ENCODE data around the gene COL4A2.
A peak's percentile ranks its signal among the peaks of the same experiment; 100 is the strongest.

COL4A2 gene

DNA sequence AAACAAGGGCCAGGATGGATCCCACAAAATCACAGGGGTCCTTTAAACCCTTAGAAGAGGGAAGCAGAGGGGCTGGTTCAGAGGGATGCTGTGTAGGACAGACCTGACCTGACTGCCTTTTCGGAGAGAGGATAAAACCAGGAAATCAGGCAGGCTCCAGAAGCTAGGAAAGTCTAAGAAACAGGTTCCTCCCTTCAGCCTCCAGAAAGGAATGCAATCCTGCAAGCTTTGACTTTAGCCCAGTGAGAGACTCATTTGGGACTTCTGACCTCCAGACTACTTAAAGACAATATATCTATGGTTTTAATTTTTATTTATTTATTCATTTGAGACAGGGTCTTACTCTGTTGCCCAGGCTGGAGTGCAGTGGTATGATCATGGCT is 249.1 kb downstream of the COL4A2 start:
- no peak for DNase-seq
- no peaks in the 10 kb centered on the region for H3K36me3 ChIP-seq (ENCODE audit: control insufficient read depth, insufficient read depth, low read length)
- H3K4me1 ChIP-seq (ENCODE audit: control insufficient read depth, insufficient read depth, low read length, poor library complexity, severe bottlenecking), result no peaks in the 10 kb centered on the region
- H3K27me3 ChIP-seq (replicated peaks; ENCODE audit: control insufficient read depth, insufficient read depth, low read length, poor library complexity, severe bottlenecking), result no peaks in the 10 kb centered on the region
- H3K4me3 ChIP-seq (ENCODE audit: insufficient read depth, low read depth, low read length, poor library complexity, severe bottlenecking), result no peak overlapping the region
- no peak overlapping the region for H3K27ac ChIP-seq (ENCODE audit: insufficient read depth, low read length, poor library complexity, severe bottlenecking)
- H3K9me3 ChIP-seq (ENCODE audit: control insufficient read depth, low read length), result no peaks in the 10 kb centered on the region

DNA sequence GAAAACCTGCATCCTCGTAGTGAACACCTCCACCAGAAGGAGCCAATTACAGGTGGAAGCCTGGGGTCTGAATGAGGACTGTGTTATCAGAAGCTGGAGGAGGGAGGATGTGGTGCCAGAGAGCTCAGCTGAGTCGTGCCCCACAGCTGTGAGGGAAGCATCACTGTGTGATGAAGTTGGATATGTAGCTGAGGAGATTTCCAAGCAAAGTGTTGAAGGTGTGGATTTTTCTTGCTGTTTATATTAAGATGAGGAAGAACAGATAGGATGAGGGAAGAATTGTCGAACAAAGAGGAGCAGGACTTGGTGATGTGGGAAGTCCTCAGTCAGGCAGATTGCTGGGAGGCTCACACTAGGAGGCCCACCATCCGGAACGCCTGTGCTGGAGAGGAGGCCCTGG is 250.0 kb downstream of the COL4A2 start:
- H3K4me3 ChIP-seq (ENCODE audit: insufficient read depth, low read depth, low read length, poor library complexity, severe bottlenecking), result no peak overlapping the region
- no peaks in the 10 kb centered on the region for H3K9me3 ChIP-seq (ENCODE audit: control insufficient read depth, low read length)
- DNase-seq, result no peak
- no peaks in the 10 kb centered on the region for H3K27me3 ChIP-seq (replicated peaks; ENCODE audit: control insufficient read depth, insufficient read depth, low read length, poor library complexity, severe bottlenecking)
- no peaks in the 10 kb centered on the region for H3K36me3 ChIP-seq (ENCODE audit: control insufficient read depth, insufficient read depth, low read length)
- H3K4me1 ChIP-seq (ENCODE audit: control insufficient read depth, insufficient read depth, low read length, poor library complexity, severe bottlenecking), result peaks cover 2% of the 10 kb centered on the region
- H3K27ac ChIP-seq (ENCODE audit: insufficient read depth, low read length, poor library complexity, severe bottlenecking), result no peak overlapping the region

DNA sequence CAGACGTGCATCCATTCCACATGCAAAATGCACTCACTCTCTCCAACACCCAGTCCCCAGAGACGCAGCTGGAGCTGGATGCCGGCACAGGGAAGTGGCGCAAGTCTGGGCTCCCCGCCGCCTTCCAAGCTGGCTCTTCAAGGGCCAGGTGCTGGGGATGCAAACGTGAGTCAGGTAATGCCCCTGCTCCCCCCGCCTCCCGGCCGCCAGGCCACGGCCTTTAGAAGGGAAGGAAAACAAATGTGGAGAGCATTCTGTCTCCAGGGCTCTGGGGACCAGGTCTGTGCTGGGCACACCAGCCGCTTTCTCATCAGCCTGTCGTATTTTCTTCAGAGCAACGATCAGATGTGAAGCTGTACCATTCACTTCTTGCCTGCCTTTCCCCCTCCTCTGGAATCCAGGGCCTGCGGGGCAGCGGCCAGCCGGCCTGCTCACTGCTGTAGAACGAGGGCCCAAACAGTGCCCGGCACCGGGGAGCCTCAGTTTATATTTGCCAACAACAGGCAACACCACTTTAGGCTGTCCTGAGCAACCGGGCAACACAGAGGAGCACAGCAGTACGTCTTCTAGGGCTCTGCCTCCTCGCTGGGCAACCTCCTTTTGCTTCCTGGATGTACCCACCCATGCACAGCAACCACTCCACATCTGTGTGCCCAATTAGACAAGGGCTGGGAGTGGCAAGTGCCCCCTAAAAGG is 250.7 kb downstream of the COL4A2 start:
- no peaks in the 10 kb centered on the region for H3K36me3 ChIP-seq (ENCODE audit: control insufficient read depth, insufficient read depth, low read length)
- DNase-seq, result no peak

DNA sequence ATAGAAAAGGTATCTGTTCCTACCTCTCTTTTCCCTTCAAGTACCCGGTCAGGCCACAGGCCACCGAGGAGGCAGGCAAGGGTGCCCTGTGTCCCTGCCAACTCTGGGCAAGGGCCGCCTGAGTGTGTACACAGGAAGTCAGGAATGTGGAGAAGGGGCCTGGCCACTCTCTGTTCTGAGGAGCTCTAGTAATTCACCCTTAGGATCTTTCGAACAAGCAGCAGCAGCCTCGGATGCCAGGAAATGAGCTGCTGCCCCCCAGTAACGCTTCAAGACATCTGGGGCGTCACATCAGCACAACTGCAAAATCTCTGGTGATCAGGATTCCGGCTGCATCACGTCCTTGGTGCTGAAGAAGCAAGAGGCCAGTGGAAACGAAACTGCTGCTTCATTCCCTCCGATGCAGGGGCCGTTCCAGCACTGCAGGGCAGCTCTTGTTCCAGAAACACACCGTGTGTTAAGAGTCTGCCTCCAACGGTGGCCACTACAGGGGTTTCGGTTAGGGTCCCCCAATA is 252.4 kb downstream of the COL4A2 start:
- H3K27ac ChIP-seq (ENCODE audit: insufficient read depth, low read length, poor library complexity, severe bottlenecking), result no peak overlapping the region
- peaks cover 5% of the 10 kb centered on the region for H3K4me1 ChIP-seq (ENCODE audit: control insufficient read depth, insufficient read depth, low read length, poor library complexity, severe bottlenecking)
- H3K36me3 ChIP-seq (ENCODE audit: control insufficient read depth, insufficient read depth, low read length), result no peaks in the 10 kb centered on the region
- H3K27me3 ChIP-seq (replicated peaks; ENCODE audit: control insufficient read depth, insufficient read depth, low read length, poor library complexity, severe bottlenecking), result no peaks in the 10 kb centered on the region
- no peaks in the 10 kb centered on the region for H3K9me3 ChIP-seq (ENCODE audit: control insufficient read depth, low read length)
- no peak for DNase-seq
- H3K4me3 ChIP-seq (ENCODE audit: insufficient read depth, low read depth, low read length, poor library complexity, severe bottlenecking), result no peak overlapping the region

More for the DNA sequence above, 250.7 kb downstream of the COL4A2 start:
- H3K27me3 ChIP-seq (replicated peaks; ENCODE audit: control insufficient read depth, insufficient read depth, low read length, poor library complexity, severe bottlenecking), result no peaks in the 10 kb centered on the region
- H3K4me3 ChIP-seq (ENCODE audit: insufficient read depth, low read depth, low read length, poor library complexity, severe bottlenecking), result no peak overlapping the region
- no peak overlapping the region for H3K27ac ChIP-seq (ENCODE audit: insufficient read depth, low read length, poor library complexity, severe bottlenecking)
- H3K9me3 ChIP-seq (ENCODE audit: control insufficient read depth, low read length), result no peaks in the 10 kb centered on the region
- H3K4me1 ChIP-seq (ENCODE audit: control insufficient read depth, insufficient read depth, low read length, poor library complexity, severe bottlenecking), result peaks cover 5% of the 10 kb centered on the region

DNA sequence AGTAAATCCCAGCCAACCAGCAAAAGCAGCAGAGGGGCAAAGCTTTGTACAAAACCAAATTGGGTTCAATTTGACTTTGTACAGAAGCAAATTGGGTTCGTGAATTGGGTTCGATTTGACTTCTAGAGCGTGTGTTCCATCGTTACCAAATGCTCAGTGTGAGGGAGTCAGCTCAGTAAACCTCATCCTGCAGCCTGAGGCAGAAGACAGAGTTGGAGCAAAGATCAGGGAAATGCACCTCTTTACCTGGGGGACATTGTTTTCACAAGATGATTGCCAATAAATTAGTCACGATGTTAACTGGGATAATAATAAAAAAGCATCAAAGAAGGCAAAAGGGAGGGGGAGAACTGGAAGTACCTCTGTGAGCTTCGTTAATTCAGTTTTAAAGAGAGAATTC is 252.9 kb downstream of the COL4A2 start:
- Histone ChIP-seq H3K4me3 (ENCODE audit: insufficient read depth, low read depth, low read length, poor library complexity, severe bottlenecking) (no peak overlapping the region), H3K9me3 (ENCODE audit: control insufficient read depth, low read length) (no peaks in the 10 kb centered on the region), H3K27ac (ENCODE audit: insufficient read depth, low read length, poor library complexity, severe bottlenecking) (no peak overlapping the region), H3K4me1 (ENCODE audit: control insufficient read depth, insufficient read depth, low read length, poor library complexity, severe bottlenecking) (peaks cover 5% of the 10 kb centered on the region), H3K36me3 (ENCODE audit: control insufficient read depth, insufficient read depth, low read length) (no peaks in the 10 kb centered on the region), H3K27me3 (replicated peaks; ENCODE audit: control insufficient read depth, insufficient read depth, low read length, poor library complexity, severe bottlenecking) (no peaks in the 10 kb centered on the region)
- no peak for DNase-seq

DNA sequence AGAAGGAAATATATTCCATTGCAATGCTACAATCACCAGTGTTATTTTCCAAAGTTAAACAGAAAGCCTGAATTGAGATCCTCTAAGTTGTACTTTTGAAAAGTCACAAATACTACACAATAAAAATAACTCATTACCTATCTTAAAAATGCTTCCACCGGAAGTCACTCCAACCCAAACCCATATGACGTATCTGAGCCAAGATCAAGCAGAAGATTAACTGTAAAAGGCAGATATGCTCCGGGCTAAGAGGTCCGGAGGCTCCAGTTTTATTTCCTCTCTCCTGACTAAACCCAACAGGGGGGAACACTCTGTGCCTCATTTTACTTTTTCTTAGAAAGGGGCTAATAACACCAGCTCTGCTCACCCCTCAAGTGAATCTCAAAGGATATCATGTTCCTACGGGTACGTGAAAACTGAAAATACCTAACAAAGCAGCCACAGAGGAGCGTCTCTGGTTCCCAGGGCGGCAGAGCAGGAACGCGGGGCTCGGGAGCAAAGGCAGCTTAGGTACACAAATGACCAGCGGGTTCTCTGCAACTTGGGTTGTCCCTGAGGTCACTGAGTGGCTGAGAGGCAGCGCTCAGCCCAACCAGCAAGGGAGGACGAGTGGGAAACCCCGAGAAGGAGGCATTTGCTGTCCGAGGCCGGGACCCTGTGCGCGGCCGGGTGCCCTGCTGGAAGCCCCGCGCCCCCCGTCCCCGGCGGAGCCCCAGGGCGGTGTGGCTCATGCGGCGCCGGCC is 253.7 kb downstream of the COL4A2 start:
- no peaks in the 10 kb centered on the region for H3K9me3 ChIP-seq (ENCODE audit: control insufficient read depth, low read length)
- no peaks in the 10 kb centered on the region for H3K27me3 ChIP-seq (replicated peaks; ENCODE audit: control insufficient read depth, insufficient read depth, low read length, poor library complexity, severe bottlenecking)
- H3K4me1 ChIP-seq (ENCODE audit: control insufficient read depth, insufficient read depth, low read length, poor library complexity, severe bottlenecking), result peaks cover 5% of the 10 kb centered on the region
- no peak for DNase-seq
- no peaks in the 10 kb centered on the region for H3K36me3 ChIP-seq (ENCODE audit: control insufficient read depth, insufficient read depth, low read length)
- peak overlapping the region; percentile 86 for H3K4me3 ChIP-seq (ENCODE audit: insufficient read depth, low read depth, low read length, poor library complexity, severe bottlenecking)
- H3K27ac ChIP-seq (ENCODE audit: insufficient read depth, low read length, poor library complexity, severe bottlenecking), result peak overlapping the region; percentile 26

DNA sequence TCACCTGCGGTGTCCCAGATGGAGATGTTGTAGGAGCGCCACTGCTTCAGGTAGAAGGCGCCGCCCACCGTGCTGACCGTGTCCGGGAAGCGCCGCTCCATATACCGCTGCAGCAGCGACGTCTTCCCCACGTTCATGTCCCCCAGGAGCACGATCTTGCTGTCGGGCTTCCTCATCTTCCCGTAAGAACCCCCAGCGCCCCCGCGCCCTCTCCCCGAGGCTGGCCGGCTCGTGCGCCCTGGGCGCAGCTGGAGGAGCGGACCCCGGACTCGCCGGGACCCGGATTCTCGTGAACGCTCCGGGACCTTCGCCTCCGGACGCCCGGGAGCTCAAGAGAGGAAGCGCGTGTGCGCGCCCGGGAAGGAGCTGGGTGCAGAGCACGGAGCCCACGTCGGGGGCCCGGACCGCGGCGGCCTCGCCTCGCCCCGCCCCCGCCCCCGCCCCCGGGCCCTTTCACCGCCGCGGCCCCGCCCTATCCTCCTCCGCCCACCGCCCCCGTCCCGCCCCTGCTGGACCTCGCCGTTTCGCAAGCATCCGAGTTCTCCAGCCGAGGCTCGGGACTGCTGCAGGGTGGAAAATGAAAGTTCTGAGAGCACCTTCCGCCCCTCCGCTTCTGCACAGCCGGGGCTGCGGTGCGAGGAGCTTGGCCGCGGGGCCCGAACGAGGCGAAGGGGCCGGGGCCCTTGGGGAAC is 254.4 kb downstream of the COL4A2 start, which contains the start of gene RAB20:
Gene RAB20, minus strand, starts transcription at position 379 of the 692 bp plus-strand sequence. Its CDS starts 203 bp downstream, at position 176.
- peak within 1 kb of the TSS; percentile 26 for H3K27ac ChIP-seq (ENCODE audit: insufficient read depth, low read length, poor library complexity, severe bottlenecking)

DNA sequence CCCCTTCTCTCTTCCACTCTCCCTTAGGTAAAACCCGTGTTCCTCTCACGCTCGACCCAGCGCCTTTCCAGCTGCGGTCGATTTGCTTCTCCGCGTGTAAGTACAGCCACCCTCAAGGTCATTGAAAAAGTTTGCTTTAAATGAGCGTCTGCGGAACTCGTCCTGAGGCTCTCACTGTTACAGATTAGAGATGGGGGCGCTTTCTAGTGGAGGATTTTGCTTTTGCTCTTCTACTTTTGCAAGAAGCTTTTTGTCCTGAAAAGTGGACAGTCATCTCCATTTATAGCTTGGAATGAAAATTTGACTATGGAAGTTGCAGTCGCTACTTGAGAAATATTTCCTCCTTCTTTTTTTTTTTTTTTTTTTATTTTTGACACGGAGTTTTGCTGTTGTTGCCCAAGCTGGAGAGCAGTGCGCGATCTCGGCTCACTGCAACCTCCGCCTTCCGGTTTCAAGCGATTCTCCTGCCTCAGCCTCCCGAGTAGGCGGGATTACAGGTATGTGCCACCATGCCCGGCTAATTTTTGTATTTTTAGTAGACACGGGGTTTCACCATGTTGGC is 255.0 kb downstream of the COL4A2 start:
- no peak for DNase-seq
- peak overlapping the region; percentile 86 for H3K4me3 ChIP-seq (ENCODE audit: insufficient read depth, low read depth, low read length, poor library complexity, severe bottlenecking)
- no peaks in the 10 kb centered on the region for H3K9me3 ChIP-seq (ENCODE audit: control insufficient read depth, low read length)
- H3K4me1 ChIP-seq (ENCODE audit: control insufficient read depth, insufficient read depth, low read length, poor library complexity, severe bottlenecking), result peaks cover 5% of the 10 kb centered on the region
- H3K27ac ChIP-seq (ENCODE audit: insufficient read depth, low read length, poor library complexity, severe bottlenecking), result peak overlapping the region; percentile 22
- no peaks in the 10 kb centered on the region for H3K27me3 ChIP-seq (replicated peaks; ENCODE audit: control insufficient read depth, insufficient read depth, low read length, poor library complexity, severe bottlenecking)
- H3K36me3 ChIP-seq (ENCODE audit: control insufficient read depth, insufficient read depth, low read length), result no peaks in the 10 kb centered on the region

More for the DNA sequence above, 254.4 kb downstream of the COL4A2 start, which contains the start of gene RAB20:
- DNase-seq, result peak; percentile 19 to 46 (median 43)
- no peaks in the 10 kb centered on the region for H3K9me3 ChIP-seq (ENCODE audit: control insufficient read depth, low read length)
- H3K4me3 ChIP-seq (ENCODE audit: insufficient read depth, low read depth, low read length, poor library complexity, severe bottlenecking), result peak within 1 kb of the TSS; percentile 86
- peaks cover 5% of the 10 kb centered on the region for H3K4me1 ChIP-seq (ENCODE audit: control insufficient read depth, insufficient read depth, low read length, poor library complexity, severe bottlenecking)
- H3K27me3 ChIP-seq (replicated peaks; ENCODE audit: control insufficient read depth, insufficient read depth, low read length, poor library complexity, severe bottlenecking), result no peaks in the 10 kb centered on the region
- no peaks in the 10 kb centered on the region for H3K36me3 ChIP-seq (ENCODE audit: control insufficient read depth, insufficient read depth, low read length)

All from effector memory CD4-positive, alpha-beta T cell (primary cell).